ENCODE measurements around the gene COQ7.
A peak's percentile ranks its signal among the peaks of the same experiment; 100 is the strongest.

The COQ7 gene

GRCh38 chr16:19067349-19068236, at the start of gene COQ7:
TSS of gene COQ7 (plus strand) at chr16:19067614. CDS start at chr16:19067665, 51 bp downstream.
- peak; percentile 100 for DNase-seq

GRCh38 chr16:19020689-19021088, 46.7 kb upstream of the COQ7 start:
- DNase-seq: no peak

GRCh38 chr16:19021747-19022146, 45.7 kb upstream of the COQ7 start:
- DNase-seq: no peak

GRCh38 chr16:19027416-19027815, 40.0 kb upstream of the COQ7 start:
- DNase-seq: no peak

- no peak for DNase-seq
Observed at GRCh38 chr16:19029980-19030379, 37.4 kb upstream of the COQ7 start.

- no peak for DNase-seq
Observed at GRCh38 chr16:19031738-19032137, 35.7 kb upstream of the COQ7 start.

- no peak for DNase-seq
Observed at GRCh38 chr16:19033761-19034160, 33.7 kb upstream of the COQ7 start.

- DNase-seq: no peak
Observed at GRCh38 chr16:19040400-19040799, 27.0 kb upstream of the COQ7 start.

- no peak for DNase-seq
Observed at GRCh38 chr16:19044769-19045168, 22.6 kb upstream of the COQ7 start.

- DNase-seq: no peak
Observed at GRCh38 chr16:19046062-19046461, 21.4 kb upstream of the COQ7 start.

GRCh38 chr16:19062706-19063105, 4.7 kb upstream of the COQ7 start:
- no peak for DNase-seq

GRCh38 chr16:19066988-19067348, 446 bp upstream of the COQ7 start:
- no peak for DNase-seq

GRCh38 chr16:19068237-19068815, 912 bp downstream of the COQ7 start:
- DNase-seq: peak; percentile 30

GRCh38 chr16:19071811-19072777, 4.7 kb downstream of the COQ7 start:
- peak; percentile 57 for DNase-seq

GRCh38 chr16:19073344-19073743, 5.9 kb downstream of the COQ7 start:
- no peak for DNase-seq

GRCh38 chr16:19073863-19074262, 6.4 kb downstream of the COQ7 start:
- DNase-seq: no peak

- no peak for DNase-seq
Observed at GRCh38 chr16:19075511-19075910, 8.1 kb downstream of the COQ7 start.

- DNase-seq: no peak
Observed at GRCh38 chr16:19077879-19078278, 10.5 kb downstream of the COQ7 start.

GRCh38 chr16:19083670-19084069, 16.3 kb downstream of the COQ7 start:
- no peak for DNase-seq

GRCh38 chr16:19084139-19084538, 16.7 kb downstream of the COQ7 start:
- DNase-seq: no peak

GRCh38 chr16:19084879-19085278, 17.5 kb downstream of the COQ7 start:
- no peak for DNase-seq

GRCh38 chr16:19085679-19086200, 18.3 kb downstream of the COQ7 start:
- no peak for DNase-seq
